Dendritic cell treated with granulocyte-macrophage colony-stimulating factor and Interleukin-4, amounts not matched to agents 40 ng/mL and 50 ng/mL, for 4 days (primary cell): ENCODE measurements around the gene CTSE.

Experiments
- H3K27ac Mint-ChIP-seq: one replicate; pipeline ENCODE4 v1.8.0; 2022; ENCODE audit warnings: mild to moderate bottlenecking, mixed read lengths
- H3K27me3 Mint-ChIP-seq: one replicate; pipeline ENCODE4 v1.8.0; 2022; ENCODE audit warnings: mild to moderate bottlenecking, mixed read lengths
- H3K36me3 Mint-ChIP-seq: one replicate; pipeline ENCODE4 v1.8.0; 2022; ENCODE audit warnings: low read depth, mixed read lengths
- H3K4me1 Mint-ChIP-seq: one replicate; pipeline ENCODE4 v1.8.0; 2022; ENCODE audit warnings: low read depth, mixed read lengths
- H3K4me3 Mint-ChIP-seq: one replicate; pipeline ENCODE4 v1.8.0; 2022; ENCODE audit warnings: mild to moderate bottlenecking, moderate library complexity, mixed read lengths
- H3K9me3 Mint-ChIP-seq: one replicate; pipeline ENCODE4 v1.8.0; 2022; ENCODE audit warnings: mixed read lengths
- intact Hi-C: fragments of 100-400 bp; cut with micrococcal nuclease; formaldehyde crosslinking; loops from one replicate; pipeline ENCODE4 v1.15.0; 2022

CTSE gene

GRCh38 chr1:206020393-206021007 lies 3.2 kb downstream of the CTSE start:
- no peaks in the 10 kb centered on the region for H3K9me3 Mint-ChIP-seq
- peaks cover 28% of the 10 kb centered on the region for H3K4me1 Mint-ChIP-seq
- H3K27ac Mint-ChIP-seq: no peak overlapping the region
- H3K27me3 Mint-ChIP-seq: peaks cover 9% of the 10 kb centered on the region
- no peaks in the 10 kb centered on the region for H3K36me3 Mint-ChIP-seq
- H3K4me3 Mint-ChIP-seq: no peak overlapping the region
- intact Hi-C loops: no loop called here

DNA sequence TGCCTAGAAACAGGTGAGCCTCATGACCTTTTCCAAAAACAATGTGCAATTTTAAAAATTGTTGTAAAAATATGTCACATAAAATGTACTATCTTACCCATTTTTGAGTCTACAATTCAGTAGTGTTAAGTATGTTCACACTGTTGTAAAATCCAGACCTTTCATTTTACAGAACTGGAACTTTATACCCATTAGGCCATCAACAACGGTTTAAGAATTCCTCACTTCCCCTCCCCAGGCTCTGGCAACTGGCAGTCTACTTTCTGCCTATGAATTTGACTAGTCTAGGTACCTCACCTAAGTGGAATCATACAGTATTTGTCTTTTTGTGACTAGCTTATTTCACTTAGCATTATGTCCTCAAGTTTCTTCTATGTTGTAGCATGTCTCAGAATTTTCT lies 8.6 kb downstream of the CTSE start:
- Mint-ChIP-seq H3K27ac (peak overlapping the region; percentile 37), H3K4me1 (peaks cover 63% of the 10 kb centered on the region), H3K27me3 (no peaks in the 10 kb centered on the region), H3K9me3 (no peaks in the 10 kb centered on the region), H3K4me3 (no peak overlapping the region), H3K36me3 (no peaks in the 10 kb centered on the region)
- intact Hi-C loops: no loop called here

DNA sequence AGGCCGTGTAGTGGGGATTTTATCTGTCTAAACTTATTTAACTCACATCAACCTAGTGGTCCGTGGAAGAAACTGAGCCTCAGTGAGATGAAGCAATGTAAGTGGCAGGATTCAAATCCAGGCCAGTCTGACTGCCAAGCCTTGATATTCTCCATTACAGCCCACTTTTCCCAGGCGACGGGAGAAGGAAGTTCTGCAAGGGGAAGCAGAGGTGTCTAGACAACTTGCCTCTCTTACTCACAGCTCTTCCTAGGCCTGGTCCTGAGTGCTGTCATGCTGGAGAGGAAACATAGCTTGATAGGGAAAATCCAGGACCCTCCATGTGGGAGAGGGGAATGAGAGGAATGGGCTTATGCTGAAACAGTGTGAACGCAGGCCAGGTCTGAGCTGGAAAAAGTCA lies 9.1 kb downstream of the CTSE start:
- Mint-ChIP-seq H3K36me3 (no peaks in the 10 kb centered on the region), H3K4me1 (peaks cover 65% of the 10 kb centered on the region), H3K27me3 (no peaks in the 10 kb centered on the region), H3K9me3 (no peaks in the 10 kb centered on the region), H3K4me3 (no peak overlapping the region), H3K27ac (peak overlapping the region; percentile 37)
- intact Hi-C loops: no loop called here

DNA sequence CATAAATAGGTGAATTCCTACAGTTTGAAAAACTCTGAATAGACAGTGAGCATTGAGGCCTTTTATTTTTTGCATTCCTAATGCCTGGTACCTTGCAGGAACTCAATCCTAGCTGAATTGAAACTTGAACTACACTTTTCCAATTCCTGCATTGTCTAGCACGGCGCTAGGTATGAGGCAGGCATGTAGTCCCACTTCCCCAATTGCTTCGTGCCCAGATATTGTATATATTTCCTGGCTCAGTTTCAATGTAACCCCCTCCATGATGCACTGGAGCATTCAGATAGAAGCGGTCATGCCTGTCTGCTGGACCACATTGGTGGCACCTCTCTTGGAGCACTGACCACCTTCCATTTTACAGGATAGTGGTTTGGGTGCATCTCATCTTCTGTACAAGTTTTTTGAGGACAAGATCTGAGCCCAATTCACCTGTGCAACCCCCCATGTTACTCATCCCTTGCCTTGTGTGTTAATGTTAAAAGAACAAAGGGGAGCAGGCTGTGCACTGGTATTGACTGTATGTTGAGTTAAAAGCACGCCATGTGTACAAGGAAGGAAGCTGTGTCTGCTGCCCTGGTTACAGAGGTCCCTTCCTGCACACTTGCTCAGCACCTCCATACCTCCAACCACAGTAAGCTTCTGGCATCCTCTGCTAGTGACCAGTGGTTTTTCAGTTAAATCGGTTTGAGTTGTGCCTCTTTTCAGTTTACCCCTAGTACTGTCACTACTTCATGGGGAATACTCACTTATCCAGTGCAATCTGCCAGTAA lies 10.5 kb downstream of the CTSE start:
- H3K27me3 Mint-ChIP-seq: no peaks in the 10 kb centered on the region
- peak overlapping the region; percentile 87 for H3K27ac Mint-ChIP-seq
- no peaks in the 10 kb centered on the region for H3K9me3 Mint-ChIP-seq

GRCh38 chr1:206012086-206012859 lies 11.4 kb downstream of the CTSE start:
- intact Hi-C loops: no loop called here

More for the DNA sequence above, 10.5 kb downstream of the CTSE start:
- Mint-ChIP-seq H3K4me3 (no peak overlapping the region), H3K36me3 (no peaks in the 10 kb centered on the region), H3K4me1 (peaks cover 65% of the 10 kb centered on the region)
- intact Hi-C loops: no loop called here

GRCh38 chr1:206011057-206011456 lies 12.6 kb downstream of the CTSE start:
- no peak overlapping the region for H3K4me3 Mint-ChIP-seq
- intact Hi-C loops: no loop called here
- no peaks in the 10 kb centered on the region for H3K9me3 Mint-ChIP-seq
- no peaks in the 10 kb centered on the region for H3K36me3 Mint-ChIP-seq
- peak overlapping the region; percentile 87 for H3K27ac Mint-ChIP-seq
- H3K27me3 Mint-ChIP-seq: no peaks in the 10 kb centered on the region
- peaks cover 72% of the 10 kb centered on the region for H3K4me1 Mint-ChIP-seq

More at GRCh38 chr1:206012086-206012859, 11.4 kb downstream of the CTSE start:
- H3K4me3 Mint-ChIP-seq: peak overlapping the region; percentile 27
- peaks cover 65% of the 10 kb centered on the region for H3K4me1 Mint-ChIP-seq
- H3K27me3 Mint-ChIP-seq: no peaks in the 10 kb centered on the region
- no peaks in the 10 kb centered on the region for H3K9me3 Mint-ChIP-seq
- H3K36me3 Mint-ChIP-seq: no peaks in the 10 kb centered on the region
- H3K27ac Mint-ChIP-seq: peak overlapping the region; percentile 87

GRCh38 chr1:206010060-206010459 lies 13.6 kb downstream of the CTSE start:
- no peak overlapping the region for H3K4me3 Mint-ChIP-seq
- no peaks in the 10 kb centered on the region for H3K27me3 Mint-ChIP-seq
- H3K4me1 Mint-ChIP-seq: peaks cover 72% of the 10 kb centered on the region
- no peaks in the 10 kb centered on the region for H3K9me3 Mint-ChIP-seq
- intact Hi-C loops: no loop called here
- H3K36me3 Mint-ChIP-seq: no peaks in the 10 kb centered on the region
- H3K27ac Mint-ChIP-seq: no peak overlapping the region

DNA sequence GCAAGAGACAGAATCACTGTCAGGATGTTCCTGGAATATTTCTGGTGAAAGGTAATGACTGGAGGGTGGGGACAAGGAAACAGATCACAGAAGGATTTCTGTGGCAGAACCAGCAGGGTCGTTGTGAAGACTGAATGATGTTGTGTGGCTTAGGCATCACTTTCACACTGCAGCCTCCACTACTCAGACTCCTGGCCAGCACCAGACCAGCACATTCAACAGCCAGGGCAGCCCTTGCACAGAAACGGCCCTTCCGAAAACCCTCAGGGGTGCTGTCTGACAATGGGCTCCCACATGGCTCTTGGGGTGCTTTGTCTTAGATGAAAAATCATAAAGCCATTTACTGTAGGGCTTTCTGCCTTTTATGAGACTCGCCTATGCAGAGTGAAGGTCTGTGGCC lies 16.7 kb downstream of the CTSE start:
- no peaks in the 10 kb centered on the region for H3K27me3 Mint-ChIP-seq
- peaks cover 72% of the 10 kb centered on the region for H3K4me1 Mint-ChIP-seq
- H3K4me3 Mint-ChIP-seq: no peak overlapping the region
- H3K36me3 Mint-ChIP-seq: no peaks in the 10 kb centered on the region
- H3K27ac Mint-ChIP-seq: peak overlapping the region; percentile 73
- intact Hi-C loops: no loop called here
- H3K9me3 Mint-ChIP-seq: no peaks in the 10 kb centered on the region

GRCh38 chr1:206005778-206006180 lies 17.9 kb downstream of the CTSE start:
- Mint-ChIP-seq H3K4me1 (peaks cover 70% of the 10 kb centered on the region), H3K36me3 (no peaks in the 10 kb centered on the region), H3K4me3 (no peak overlapping the region), H3K27me3 (no peaks in the 10 kb centered on the region), H3K27ac (peak overlapping the region; percentile 73), H3K9me3 (no peaks in the 10 kb centered on the region)
- intact Hi-C loops: no loop called here

DNA sequence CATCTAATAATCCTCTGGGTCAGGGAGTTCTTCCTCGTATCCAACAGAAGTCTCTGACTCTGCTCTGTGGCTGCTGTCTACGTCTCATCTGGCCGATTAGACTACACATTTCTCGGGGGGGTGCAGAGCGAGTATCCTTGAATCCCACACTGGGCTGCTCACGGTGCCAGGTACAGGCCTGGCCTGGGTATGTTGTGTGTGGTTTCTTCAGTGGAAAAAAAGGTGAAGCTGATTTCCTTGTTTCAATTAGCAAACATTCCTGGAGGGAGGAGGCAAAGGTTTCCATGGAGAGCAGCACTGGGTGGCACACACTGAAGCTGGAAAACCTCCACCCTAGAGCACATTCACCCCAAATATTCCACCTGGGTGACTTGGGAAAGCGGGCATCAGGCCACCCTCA lies 18.5 kb downstream of the CTSE start:
- H3K4me1 Mint-ChIP-seq: peaks cover 68% of the 10 kb centered on the region
- intact Hi-C loops: no loop called here
- H3K4me3 Mint-ChIP-seq: no peak overlapping the region
- H3K27me3 Mint-ChIP-seq: no peaks in the 10 kb centered on the region
- no peaks in the 10 kb centered on the region for H3K36me3 Mint-ChIP-seq
- peak overlapping the region; percentile 73 for H3K27ac Mint-ChIP-seq
- no peaks in the 10 kb centered on the region for H3K9me3 Mint-ChIP-seq

GRCh38 chr1:206004826-206005225 lies 18.9 kb downstream of the CTSE start:
- Mint-ChIP-seq H3K4me1 (peaks cover 67% of the 10 kb centered on the region), H3K27ac (peak overlapping the region; percentile 73), H3K27me3 (no peaks in the 10 kb centered on the region), H3K9me3 (no peaks in the 10 kb centered on the region), H3K4me3 (no peak overlapping the region), H3K36me3 (no peaks in the 10 kb centered on the region)
- intact Hi-C loops: loop anchor here (5.0 kb wide), 1 partner anchor 42 kb away; no protein-coding TSS in a partner anchor

DNA sequence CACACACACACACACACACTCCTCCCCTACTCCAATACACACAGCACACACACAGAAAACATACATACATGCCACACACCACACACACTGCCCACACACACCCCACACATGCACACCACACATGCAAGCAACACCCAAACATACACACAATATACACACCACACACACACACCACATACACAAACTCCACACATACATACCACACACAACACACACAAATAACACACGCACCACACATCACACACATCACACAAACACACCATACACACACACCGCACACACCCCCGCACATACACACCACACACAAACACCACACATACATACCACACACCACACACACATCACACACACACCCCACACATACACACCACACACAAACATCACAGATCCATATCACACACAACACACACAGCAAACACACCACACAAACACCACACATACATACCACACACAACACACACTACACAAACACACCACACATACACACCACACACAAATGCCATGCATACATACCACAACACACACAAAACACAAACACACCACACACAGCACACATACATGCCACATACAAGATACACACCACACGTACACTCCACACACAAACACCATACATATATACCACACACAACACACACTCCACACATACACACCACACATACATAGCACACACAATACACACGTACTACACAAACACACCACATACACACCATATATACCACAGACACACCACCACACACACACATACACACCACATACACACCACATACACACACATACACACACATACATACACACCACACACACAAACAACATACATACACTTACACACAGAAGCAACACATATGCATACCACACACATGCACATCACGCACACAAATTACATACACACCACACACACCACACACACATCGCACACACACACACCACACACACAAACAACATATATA lies 19.6 kb downstream of the CTSE start:
- Mint-ChIP-seq H3K36me3 (no peaks in the 10 kb centered on the region), H3K4me3 (no peak overlapping the region), H3K9me3 (no peaks in the 10 kb centered on the region), H3K27ac (peak overlapping the region; percentile 73), H3K27me3 (no peaks in the 10 kb centered on the region), H3K4me1 (peaks cover 70% of the 10 kb centered on the region)
- intact Hi-C loops: loop anchor here (5.0 kb wide), 1 partner anchor 43 kb away; no protein-coding TSS in a partner anchor
